CD4-positive, alpha-beta memory T cell (primary cell): ENCODE measurements around the gene FOXD3. TPM values are rescaled to one million over a fixed set of nuclear protein-coding genes. Genes with fewer than 3 reads are reported as not detected.

Source experiments
- CTCF ChIA-PET: fragments of 350-600 bp; sonication (Branson Sonifier 250); formaldehyde crosslinking; loops from one replicate; lab custom pipeline; 2021; ENCODE audit warnings: inconsistent platforms; ENCODE audit not compliant: partially characterized antibody; lab: Charles Lee
- POLR2A ChIA-PET: fragments of 350-600 bp; sonication (Branson Sonifier 250); formaldehyde crosslinking; loops from one replicate; lab custom pipeline; 2021; ENCODE audit not compliant: partially characterized antibody; lab: Charles Lee
- DNase-seq, 5 donors: peaks; one replicate each; pipeline versions ENCODE4 v3.0.0 to v3.0.0-alpha.2; 2020 to 2022; ENCODE audit warnings: mixed read lengths in 1 of 5
- H3K27ac ChIP-seq: one replicate; pipeline ENCODE4 v1.7.0; 2013; ENCODE audit warnings: low read depth, low read length
- H3K27me3 ChIP-seq: 2 replicates; pipeline ENCODE4 v1.7.0; 2013; ENCODE audit warnings: mild to moderate bottlenecking, low read length, moderate library complexity; ENCODE audit not compliant: insufficient read depth
- H3K36me3 ChIP-seq: 2 replicates; pipeline ENCODE4 v1.7.0; 2013; ENCODE audit warnings: mild to moderate bottlenecking, low read length, moderate library complexity; ENCODE audit not compliant: insufficient read depth
- H3K4me1 ChIP-seq: 2 replicates; pipeline ENCODE4 v1.7.0; 2013; ENCODE audit warnings: mild to moderate bottlenecking, low read length, moderate library complexity; ENCODE audit not compliant: insufficient read depth
- H3K4me3 ChIP-seq, 2 donors: one replicate each; pipeline ENCODE4 v1.7.0; 2013; ENCODE audit warnings: low read length in 2 of 2, mild to moderate bottlenecking in 1 of 2
- H3K9me3 ChIP-seq, 2 donors: one replicate each; pipeline ENCODE4 v1.7.0; 2013; ENCODE audit warnings: low read length in 2 of 2, control low read depth in 1 of 2; ENCODE audit not compliant: control insufficient read depth in 1 of 2
- H3K27ac Mint-ChIP-seq, 7 donors: one replicate each; pipeline ENCODE4 v1.8.0; 2020 to 2021; ENCODE audit warnings: mixed read lengths in 7 of 7, mild to moderate bottlenecking in 6 of 7, inconsistent platforms in 3 of 7, moderate library complexity in 3 of 7
- H3K27me3 Mint-ChIP-seq, 2 donors: one replicate each; pipeline ENCODE4 v1.8.0; 2020 to 2021; ENCODE audit warnings: mixed read lengths in 2 of 2
- H3K36me3 Mint-ChIP-seq, 2 donors: one replicate each; pipeline ENCODE4 v1.8.0; 2020 to 2021; ENCODE audit warnings: mixed read lengths in 2 of 2, inconsistent platforms in 1 of 2, mild to moderate bottlenecking in 1 of 2
- H3K4me1 Mint-ChIP-seq, 4 donors: one replicate each; pipeline ENCODE4 v1.8.0; 2020 to 2021; ENCODE audit warnings: mixed read lengths in 4 of 4, mild to moderate bottlenecking in 1 of 4
- H3K4me3 Mint-ChIP-seq, 8 donors: one replicate each; pipeline ENCODE4 v1.8.0; 2020 to 2021; ENCODE audit warnings: mixed read lengths in 8 of 8, mild to moderate bottlenecking in 7 of 8, moderate library complexity in 6 of 8, inconsistent platforms in 3 of 8
- H3K9me3 Mint-ChIP-seq, 8 donors: one replicate each; pipeline ENCODE4 v1.8.0; 2020 to 2021; ENCODE audit warnings: mixed read lengths in 8 of 8, mild to moderate bottlenecking in 5 of 8, inconsistent platforms in 3 of 8, moderate library complexity in 1 of 8
- intact Hi-C: fragments of 100-400 bp; cut with micrococcal nuclease; formaldehyde crosslinking; loops from one replicate; pipeline ENCODE4 v1.15.1; 2023
- polyA plus RNA-seq, 2 donors: library from polyadenylated mRNA; unstranded; fragments of 300-500 nt; fragmentation: Illumina TruSeq; gene quantifications; one replicate each; pipeline ENCODE4 v1.2.3, GENCODE V29; 2021
- total RNA-seq, 2 experiments: library from RNA; stranded (reverse); gene quantifications; one replicate each; pipeline ENCODE4 v1.2.3, GENCODE V29; 2021

FOXD3 gene
- total RNA-seq (not detected), polyA plus RNA-seq (not detected)

DNA sequence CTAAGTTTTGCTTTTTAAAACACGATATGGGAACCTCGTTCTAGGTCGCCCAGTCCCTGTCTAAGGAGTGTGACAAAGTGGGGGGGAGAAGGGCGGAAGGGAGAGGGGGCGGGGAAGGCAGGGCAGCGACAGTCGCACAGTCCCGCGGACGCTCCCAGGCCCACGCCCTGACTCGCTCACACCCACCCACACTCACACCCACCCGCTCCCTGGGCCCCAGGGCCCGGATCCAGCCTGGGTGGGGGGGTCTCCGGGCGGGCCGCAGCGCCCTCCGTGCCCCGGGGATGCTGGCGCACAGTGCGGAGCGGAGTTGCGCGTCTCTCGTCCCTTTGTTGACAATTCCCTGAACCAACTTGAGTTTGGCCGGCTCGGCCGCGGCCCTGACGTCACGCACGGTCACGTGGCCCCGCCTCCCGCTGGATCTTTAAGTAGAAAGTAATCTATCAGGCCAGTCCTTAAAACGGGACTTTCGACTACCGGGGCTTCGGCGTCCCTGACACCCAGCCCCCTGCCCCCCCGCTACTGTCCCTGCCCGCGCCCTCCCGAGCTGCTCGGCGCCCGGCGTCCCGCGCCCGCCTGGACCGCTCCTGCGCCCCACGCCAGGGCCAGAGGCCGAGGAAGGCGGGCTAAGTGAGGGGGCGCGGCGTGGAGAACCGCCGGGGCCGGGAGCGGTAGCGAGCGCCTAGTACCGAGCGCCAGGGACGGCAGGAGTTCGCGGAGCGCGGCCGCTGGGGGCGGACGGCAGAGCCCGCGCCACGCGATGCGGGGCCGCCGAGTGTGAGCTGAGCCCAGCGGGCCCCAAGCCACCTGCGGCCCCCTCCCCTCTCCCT is at the start of gene FOXD3:
TSS of gene FOXD3 (plus strand) at position 454 of the 830 bp plus-strand sequence. CDS start 492 bp downstream, outside the sequence.
- Mint-ChIP-seq H3K4me3 (peak within 1 kb of the TSS; percentile 80 to 92 (median 84)), H3K27ac (peak within 1 kb of the TSS in 6 of 7 donors; percentile 2 to 96 (median 84)), H3K4me1 (peaks cover 16 to 51% (median 34%) of the 10 kb centered on the region in 4 donors), H3K27me3 (peaks cover 61 to 62% of the 10 kb centered on the region in 2 donors), H3K36me3 (peaks cover 10 to 18% of the 10 kb centered on the region in 2 donors), H3K9me3 (peaks cover 0 to 64% (median 51%) of the 10 kb centered on the region in 8 donors)
- Histone ChIP-seq H3K9me3 (peaks cover 0 to 7% of the 10 kb centered on the region in 2 donors), H3K36me3 (no peaks in the 10 kb centered on the region), H3K27ac (no peak within 1 kb of the TSS), H3K4me1 (peaks cover 26% of the 10 kb centered on the region), H3K27me3 (peaks cover 79% of the 10 kb centered on the region), H3K4me3 (peak within 1 kb of the TSS in 1 of 2 donors; percentile 64)
- peak in 2 of 5 donors; percentile 22 to 29 for DNase-seq
- ChIA-PET CTCF (no interaction called here), POLR2A (no interaction called here)
- intact Hi-C loops: no loop called here

DNA sequence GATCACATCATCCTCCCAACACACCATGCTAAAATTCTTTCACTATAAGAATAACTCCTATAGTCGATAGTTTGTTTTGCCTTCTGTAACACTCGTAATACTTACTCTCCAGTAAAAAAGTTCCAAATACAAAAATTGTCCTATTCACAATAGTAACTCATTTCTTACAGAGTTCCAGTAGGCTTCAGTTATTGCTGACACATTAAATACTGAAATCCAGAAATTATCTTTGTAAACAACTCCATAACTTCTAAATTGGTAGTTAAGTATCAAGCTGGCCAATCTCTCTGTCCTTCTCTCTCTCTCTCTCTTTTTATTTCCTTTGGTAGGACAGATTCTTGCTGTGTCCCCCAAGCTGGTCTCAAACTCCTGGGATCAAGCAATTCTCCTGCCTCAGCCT is 49.6 kb upstream of the FOXD3 start:
- Mint-ChIP-seq H3K27ac (no peak overlapping the region), H3K9me3 (no peaks in the 10 kb centered on the region), H3K4me3 (no peak overlapping the region), H3K4me1 (no peaks in the 10 kb centered on the region), H3K27me3 (peaks cover 4 to 11% of the 10 kb centered on the region in 2 donors), H3K36me3 (no peaks in the 10 kb centered on the region)
- Histone ChIP-seq H3K36me3 (no peaks in the 10 kb centered on the region), H3K4me1 (no peaks in the 10 kb centered on the region), H3K4me3 (no peak overlapping the region), H3K27ac (no peak overlapping the region), H3K9me3 (no peaks in the 10 kb centered on the region), H3K27me3 (no peaks in the 10 kb centered on the region)
- ChIA-PET POLR2A (no interaction called here), CTCF (no interaction called here)
- no peak for DNase-seq
- intact Hi-C loops: no loop called here

DNA sequence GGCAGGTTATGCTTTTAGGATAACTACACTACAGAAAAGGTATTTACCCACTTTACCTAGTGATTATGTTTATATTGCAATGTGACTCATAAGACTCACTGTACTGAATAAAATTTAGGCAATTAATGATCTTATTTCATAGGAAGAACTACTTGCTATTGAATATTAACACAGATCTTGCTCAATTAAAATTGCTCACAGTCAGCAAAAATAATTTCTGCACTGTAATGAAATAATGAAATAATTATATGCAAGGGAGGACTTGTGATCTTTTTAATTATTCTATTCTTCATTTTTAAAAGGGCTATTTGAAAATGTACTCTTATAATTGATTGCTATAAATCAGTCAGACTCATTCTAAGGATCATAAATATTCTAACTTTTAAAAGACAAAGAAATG is 48.0 kb upstream of the FOXD3 start:
- peaks cover 6% of the 10 kb centered on the region in 2 donors for H3K27me3 Mint-ChIP-seq
- H3K36me3 Mint-ChIP-seq: no peaks in the 10 kb centered on the region
- H3K27me3 ChIP-seq: no peaks in the 10 kb centered on the region
- no peak overlapping the region for H3K27ac Mint-ChIP-seq
- intact Hi-C loops: no loop called here
- no peaks in the 10 kb centered on the region for H3K9me3 ChIP-seq
- H3K27ac ChIP-seq: no peak overlapping the region
- CTCF ChIA-PET: no interaction called here
- no peak overlapping the region for H3K4me3 Mint-ChIP-seq
- H3K36me3 ChIP-seq: no peaks in the 10 kb centered on the region
- no peaks in the 10 kb centered on the region for H3K4me1 Mint-ChIP-seq
- no peak overlapping the region for H3K4me3 ChIP-seq
- no peaks in the 10 kb centered on the region for H3K9me3 Mint-ChIP-seq
- POLR2A ChIA-PET: no interaction called here
- no peaks in the 10 kb centered on the region for H3K4me1 ChIP-seq
- DNase-seq: no peak

DNA sequence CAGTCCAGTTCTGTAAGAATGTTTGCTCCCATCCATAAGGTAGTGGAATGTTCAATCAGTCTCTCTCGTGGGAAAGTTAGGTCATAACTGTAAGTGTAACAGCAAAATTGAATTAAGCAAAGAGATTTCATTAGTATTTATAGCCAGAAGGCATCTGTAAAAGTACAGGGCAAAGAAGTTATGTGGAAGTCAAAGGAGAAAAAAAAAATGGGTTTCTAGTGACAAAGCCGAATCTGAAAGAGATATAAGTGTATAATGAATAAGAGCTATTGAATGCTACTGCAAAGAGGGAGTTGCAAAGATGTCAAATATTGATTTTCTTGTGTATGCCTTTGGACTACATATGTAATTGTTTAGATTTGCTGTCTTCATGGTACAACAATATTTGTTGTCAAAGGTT is 47.4 kb upstream of the FOXD3 start:
- H3K36me3 Mint-ChIP-seq: no peaks in the 10 kb centered on the region

DNA sequence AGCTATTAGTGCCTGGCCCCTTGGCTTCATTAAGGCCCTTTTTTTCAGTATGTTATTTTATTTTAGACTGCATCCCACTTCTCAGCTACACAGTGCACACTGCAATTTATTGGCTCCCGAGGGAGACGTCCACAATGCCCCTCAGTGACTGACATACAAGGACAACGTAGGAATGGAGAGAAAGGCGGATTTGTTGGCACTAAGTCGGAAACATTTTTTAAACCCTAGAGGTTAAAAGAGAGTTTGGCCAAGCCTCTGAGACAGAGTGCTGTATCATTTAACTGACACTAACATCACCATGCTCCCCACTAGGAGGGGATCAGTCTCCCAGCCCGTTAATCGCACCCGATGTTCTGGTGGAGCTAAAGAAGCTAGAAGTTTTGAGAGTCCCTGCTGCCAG is 45.7 kb upstream of the FOXD3 start:
- H3K36me3 ChIP-seq: no peaks in the 10 kb centered on the region
- Mint-ChIP-seq H3K4me3 (no peak overlapping the region), H3K27me3 (peaks cover 6% of the 10 kb centered on the region in 2 donors), H3K27ac (no peak overlapping the region), H3K9me3 (no peaks in the 10 kb centered on the region), H3K36me3 (no peaks in the 10 kb centered on the region), H3K4me1 (no peaks in the 10 kb centered on the region)
- no peaks in the 10 kb centered on the region for H3K9me3 ChIP-seq
- CTCF ChIA-PET: no interaction called here
- no peak overlapping the region for H3K4me3 ChIP-seq
- intact Hi-C loops: no loop called here
- no peak for DNase-seq
- POLR2A ChIA-PET: no interaction called here
- H3K4me1 ChIP-seq: no peaks in the 10 kb centered on the region
- H3K27ac ChIP-seq: no peak overlapping the region
- H3K27me3 ChIP-seq: no peaks in the 10 kb centered on the region

More for the DNA sequence above, 47.4 kb upstream of the FOXD3 start:
- H3K4me3 Mint-ChIP-seq: no peak overlapping the region
- no peaks in the 10 kb centered on the region for H3K4me1 Mint-ChIP-seq
- no peaks in the 10 kb centered on the region for H3K27me3 ChIP-seq
- ChIA-PET CTCF (no interaction called here), POLR2A (no interaction called here)
- DNase-seq: no peak
- H3K4me3 ChIP-seq: no peak overlapping the region
- intact Hi-C loops: no loop called here
- no peak overlapping the region for H3K27ac Mint-ChIP-seq
- no peaks in the 10 kb centered on the region for H3K36me3 ChIP-seq
- no peaks in the 10 kb centered on the region for H3K9me3 ChIP-seq
- H3K27ac ChIP-seq: no peak overlapping the region
- H3K9me3 Mint-ChIP-seq: no peaks in the 10 kb centered on the region
- H3K27me3 Mint-ChIP-seq: peaks cover 4 to 6% of the 10 kb centered on the region in 2 donors
- no peaks in the 10 kb centered on the region for H3K4me1 ChIP-seq

DNA sequence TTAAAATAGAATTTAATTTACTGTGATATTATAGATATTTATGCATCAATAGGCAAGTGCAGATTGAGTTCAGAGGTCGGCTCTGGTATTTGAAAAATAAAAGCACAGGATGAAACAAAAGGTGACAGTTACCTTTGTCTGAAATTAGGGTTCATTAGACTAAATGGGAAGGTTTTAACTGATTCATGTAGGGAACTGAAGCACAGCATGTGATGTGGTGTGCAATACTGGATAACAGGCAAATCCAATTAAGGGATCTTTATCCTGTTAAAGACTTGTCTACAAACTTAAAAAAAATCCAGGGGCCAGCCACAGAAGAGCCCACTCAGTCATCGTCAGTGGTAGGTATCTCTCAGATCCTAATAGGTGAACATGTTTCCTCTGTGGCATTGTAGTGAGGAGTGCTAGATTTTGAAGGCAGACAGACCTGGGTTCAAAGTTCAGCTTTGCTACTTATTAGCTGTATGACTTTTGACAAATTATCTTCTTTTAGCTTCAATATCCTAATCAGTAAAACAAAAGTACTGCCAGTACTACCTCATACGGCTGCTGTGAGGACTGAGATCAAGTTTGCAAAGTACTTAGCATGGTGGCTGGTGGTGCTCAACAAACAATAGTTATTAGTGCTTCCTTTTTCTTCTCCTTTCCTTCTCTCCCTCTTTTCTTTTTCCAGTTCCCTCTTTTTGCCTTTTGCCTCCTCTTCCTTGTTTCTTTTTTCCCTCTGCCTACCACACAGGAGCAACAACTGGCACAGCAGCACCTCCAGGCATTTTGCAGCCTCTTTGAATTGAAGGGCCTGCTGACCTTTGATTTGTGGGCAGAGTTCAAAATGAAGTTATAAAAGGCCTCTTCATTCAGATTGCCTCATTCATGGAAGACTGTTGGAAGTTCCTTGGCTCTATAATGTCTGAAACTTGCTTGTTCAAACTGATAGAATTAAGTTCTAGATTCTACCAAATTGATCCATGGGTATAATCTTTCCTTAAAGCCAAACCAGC is 44.9 kb upstream of the FOXD3 start:
- CTCF ChIA-PET: no interaction called here
- no peaks in the 10 kb centered on the region for H3K27me3 ChIP-seq
- DNase-seq: no peak
- Mint-ChIP-seq H3K4me3 (no peak overlapping the region), H3K27me3 (peaks cover 6 to 9% of the 10 kb centered on the region in 2 donors), H3K36me3 (no peaks in the 10 kb centered on the region), H3K27ac (no peak overlapping the region), H3K4me1 (no peaks in the 10 kb centered on the region), H3K9me3 (no peaks in the 10 kb centered on the region)
- intact Hi-C loops: no loop called here
- POLR2A ChIA-PET: no interaction called here
- no peaks in the 10 kb centered on the region for H3K4me1 ChIP-seq
- no peaks in the 10 kb centered on the region for H3K9me3 ChIP-seq
- no peak overlapping the region for H3K27ac ChIP-seq
- no peak overlapping the region for H3K4me3 ChIP-seq
- no peaks in the 10 kb centered on the region for H3K36me3 ChIP-seq

DNA sequence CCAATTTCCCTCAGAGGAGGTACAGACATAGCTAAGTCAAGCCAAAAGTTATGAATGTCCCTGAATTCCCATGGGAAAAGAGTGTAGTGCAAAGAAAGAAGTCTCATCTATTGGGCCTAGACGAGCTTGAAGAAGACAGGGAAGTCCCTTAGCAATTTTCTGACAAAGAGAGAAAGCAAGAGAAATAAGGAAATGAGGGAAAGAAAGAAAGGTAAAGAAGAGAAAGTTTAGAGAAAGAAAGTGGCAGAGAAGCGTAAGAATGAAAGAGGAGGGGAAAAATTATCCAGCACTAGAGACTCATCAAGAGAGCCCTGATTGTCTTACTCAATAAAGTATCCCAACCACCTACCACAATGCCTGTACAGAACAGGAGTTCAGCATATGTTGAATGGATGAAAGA is 40.6 kb upstream of the FOXD3 start:
- H3K36me3 ChIP-seq: no peaks in the 10 kb centered on the region
- Mint-ChIP-seq H3K27ac (no peak overlapping the region), H3K9me3 (peaks cover 0 to 6% (median 0%) of the 10 kb centered on the region in 8 donors), H3K36me3 (no peaks in the 10 kb centered on the region), H3K27me3 (peaks cover 3 to 9% of the 10 kb centered on the region in 2 donors), H3K4me3 (no peak overlapping the region), H3K4me1 (no peaks in the 10 kb centered on the region)
- intact Hi-C loops: no loop called here
- ChIA-PET POLR2A (no interaction called here), CTCF (no interaction called here)
- no peaks in the 10 kb centered on the region for H3K27me3 ChIP-seq
- no peak for DNase-seq
- H3K9me3 ChIP-seq: no peaks in the 10 kb centered on the region
- H3K27ac ChIP-seq: no peak overlapping the region
- no peak overlapping the region for H3K4me3 ChIP-seq
- H3K4me1 ChIP-seq: no peaks in the 10 kb centered on the region
